Left cardiac atrium (tissue), 4 donors: ENCODE data around the gene EFNA4. TPM values are rescaled to one million over a fixed set of nuclear protein-coding genes. Genes with fewer than 3 reads are reported as not detected.

ENCODE experiments used
- ATAC-seq, 2 donors: fragments of 200-7000 bp; cut with Tn5 transposase; one replicate each; pipeline ENCODE4 v1.9.1; 2020; ENCODE audit warnings: mild to moderate bottlenecking in 2 of 2, moderate library complexity in 2 of 2
- DNase-seq: peaks from one replicate; pipeline ENCODE4 v3.0.0-alpha.2; 2020
- intact Hi-C, 2 donors: fragments of 100-400 bp; cut with DNase I; formaldehyde crosslinking; loops; one replicate each; pipeline versions ENCODE4 v1.14.1 to v1.15.1; 2022 to 2023
- total RNA-seq, 2 donors: library from RNA; stranded (reverse); fragmentation: NEBNext Ultra II Directional; extraction: Animal tissue kit (Norgen Biotek cat#: 25700); gene quantifications; one replicate each; pipeline ENCODE4 v1.2.1, GENCODE V29; 2021
- donor health status: DM: no; HTN: yes; CAD: no.
- donor health status: DM: no; HTN: yes; CAD: no; lungs with severe emphysema.
- donor health status: DM: yes; HTN: yes; CAD: no.
- donor health status: Dilated cardiomyopathy.

EFNA4 gene
- total RNA-seq, 2 donors from 2014 or later, result 2.5 to 2.7 TPM

DNA sequence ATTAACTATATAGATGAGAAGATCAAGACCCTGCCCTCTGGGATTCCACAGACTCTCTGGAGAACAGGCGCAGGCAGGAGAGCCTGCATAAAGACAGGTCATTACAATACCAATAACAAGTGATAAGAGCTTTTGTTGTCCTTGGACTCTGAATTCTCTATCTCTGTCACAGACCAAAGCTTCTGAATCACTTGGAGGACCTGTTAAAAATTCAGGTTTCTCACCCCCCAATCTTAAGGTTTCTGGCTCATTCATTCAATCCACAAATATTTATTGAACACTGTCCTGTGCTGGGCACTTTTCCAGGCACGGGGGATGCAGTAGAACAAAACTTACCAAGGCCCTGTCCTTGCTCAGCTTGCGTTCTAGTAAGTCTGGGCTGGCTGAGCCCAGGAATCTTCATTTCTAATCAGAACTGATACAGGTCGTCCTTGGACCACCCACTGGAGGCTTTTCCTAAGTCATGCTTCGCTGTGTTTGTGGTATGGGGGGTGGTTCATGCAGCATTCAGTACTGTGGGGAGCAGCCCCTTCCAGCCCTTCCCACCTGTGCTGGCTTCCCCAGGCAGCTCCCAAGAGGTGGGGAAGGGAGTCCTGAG lies 1.4 kb downstream of the EFNA4 start:
- intact Hi-C loops, result loop anchor here in 1 of 2 donors (5.0 kb wide), 2 partner anchors 103 to 153 kb away; partner anchors contain the start of gene PYGO2
- no peak for DNase-seq
- no peak for ATAC-seq

- no peak for ATAC-seq
- intact Hi-C loops, result no loop called here
- no peak for DNase-seq
These were observed 3.2 kb downstream of the EFNA4 start for GRCh38 chr1:155066777-155067176.

GRCh38 chr1:155068599-155068998 lies 5.1 kb downstream of the EFNA4 start:
- intact Hi-C loops, result no loop called here
- no peak for ATAC-seq
- no peak for DNase-seq

DNA sequence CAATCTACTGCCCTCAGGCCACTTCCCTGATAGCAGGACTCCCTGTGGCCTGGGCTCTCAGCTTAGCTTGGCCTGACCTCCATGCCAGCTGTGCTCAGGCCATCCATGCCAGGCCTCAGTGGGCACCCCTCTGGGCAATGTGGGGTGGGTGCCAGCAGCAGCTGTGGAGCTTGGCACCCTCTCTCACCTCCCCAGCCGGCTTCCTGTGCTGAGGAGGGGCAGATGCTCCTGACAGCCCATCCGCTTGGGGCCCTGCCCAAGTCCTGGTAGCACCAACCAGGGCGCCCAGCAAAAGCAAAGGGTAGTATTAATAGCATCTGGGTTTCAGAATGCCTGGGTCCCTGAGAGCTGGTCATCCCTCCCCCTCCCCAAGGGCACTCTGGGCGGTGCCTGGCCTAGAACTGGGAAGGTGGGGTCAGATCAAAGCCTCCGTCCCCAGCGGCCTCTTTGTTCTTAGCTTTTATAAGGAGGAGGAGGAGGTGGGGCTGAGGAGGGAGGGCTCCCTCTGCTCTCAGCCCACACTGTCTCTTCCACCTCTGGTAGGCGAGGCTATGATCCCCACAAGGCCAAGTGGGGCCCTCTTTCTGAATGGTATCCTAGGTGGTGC lies 6.1 kb downstream of the EFNA4 start:
- ATAC-seq (no peak), DNase-seq (no peak)
- intact Hi-C loops, result no loop called here

- DNase-seq (no peak), ATAC-seq (peak in 1 of 2 donors; percentile 2)
- intact Hi-C loops, result no loop called here
These were observed 6.7 kb downstream of the EFNA4 start for GRCh38 chr1:155070158-155070621.

GRCh38 chr1:155070721-155071569 lies 7.4 kb downstream of the EFNA4 start:
- peak; percentile 83 for DNase-seq
- intact Hi-C loops, result no loop called here

DNA sequence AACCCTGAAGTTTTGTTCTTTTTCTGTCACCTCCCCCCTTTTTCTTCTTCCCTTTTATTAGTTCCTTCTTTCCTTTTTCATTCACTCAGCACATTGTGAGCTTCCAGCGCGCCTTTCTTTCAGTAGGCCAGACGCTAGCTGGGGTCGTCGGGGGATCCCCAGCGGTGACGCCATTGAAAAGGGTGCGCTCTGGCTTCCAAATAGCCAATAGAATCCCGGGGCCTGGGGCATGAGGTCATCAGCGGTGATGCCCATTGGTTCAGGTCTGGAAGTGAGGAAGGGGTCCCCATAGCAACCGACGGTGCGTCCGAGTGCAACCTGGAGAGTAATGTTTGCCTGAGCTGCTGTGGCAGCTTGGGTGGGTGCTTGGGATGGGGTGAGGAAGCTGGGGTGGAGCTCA lies 8.2 kb downstream of the EFNA4 start:
- no peak for ATAC-seq
- intact Hi-C loops, result no loop called here
- no peak for DNase-seq

More at GRCh38 chr1:155070721-155071569, 7.4 kb downstream of the EFNA4 start:
- ATAC-seq, result peak; percentile 89 to 92

DNA sequence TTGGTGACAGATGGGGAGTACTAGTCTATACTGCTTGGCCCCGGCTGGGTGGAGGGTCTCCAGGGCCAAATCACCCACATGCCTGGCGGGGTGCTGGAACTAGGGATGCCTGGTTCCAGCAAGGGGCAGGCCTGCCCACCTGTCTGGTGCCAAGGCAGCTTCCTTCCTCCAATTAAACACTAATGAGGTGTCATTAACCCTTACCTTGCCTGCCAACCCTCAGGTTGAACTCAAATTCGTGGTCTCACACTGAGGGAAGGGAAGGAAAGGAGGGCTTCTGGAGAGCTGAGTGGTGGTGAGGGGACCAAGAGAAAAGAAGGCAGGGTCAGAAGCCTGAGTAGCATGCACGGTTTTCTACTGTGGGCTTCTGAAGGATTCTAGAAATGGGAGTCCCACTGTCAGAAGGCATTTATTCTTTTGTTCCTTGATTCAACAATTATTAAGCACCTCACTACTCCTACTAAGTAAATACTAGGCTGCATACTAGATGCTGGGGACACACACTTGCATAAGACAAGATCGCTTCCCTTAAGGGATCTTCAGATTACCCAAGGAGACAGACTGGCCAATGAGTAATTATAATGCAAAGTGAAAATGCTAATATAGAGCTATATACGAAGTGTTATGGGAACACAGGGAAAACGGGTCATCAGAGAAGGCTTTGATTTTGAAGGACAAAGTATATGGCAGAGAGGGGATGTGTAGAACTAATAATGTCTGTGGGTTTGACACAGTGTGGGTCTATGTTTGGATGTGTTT lies 9.2 kb downstream of the EFNA4 start:
- ATAC-seq (no peak), DNase-seq (no peak)
- intact Hi-C loops, result no loop called here

GRCh38 chr1:155073377-155074242 lies 10.1 kb downstream of the EFNA4 start:
- DNase-seq, result no peak

DNA sequence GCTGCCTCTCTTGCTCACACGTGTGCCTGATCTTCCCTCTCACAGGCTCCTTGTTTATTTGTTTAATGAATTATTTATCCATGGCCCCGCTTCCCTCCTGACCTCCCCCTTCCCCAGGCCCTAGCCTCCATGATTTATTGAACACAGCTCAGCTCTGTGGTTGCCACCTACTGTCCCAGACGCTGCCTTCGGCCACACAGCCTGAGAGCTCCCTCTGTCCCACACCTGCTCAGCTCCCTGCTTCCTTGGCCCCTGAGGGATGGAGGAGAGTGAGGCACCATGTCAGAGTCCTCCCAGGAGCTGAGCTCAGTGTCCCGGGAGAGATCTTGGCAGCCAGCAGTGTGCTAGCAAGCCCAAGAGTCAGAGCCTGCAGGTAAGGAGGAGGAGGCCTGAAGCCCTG lies 12.0 kb downstream of the EFNA4 start:
- ATAC-seq, result no peak

More at GRCh38 chr1:155073377-155074242, 10.1 kb downstream of the EFNA4 start:
- no peak for ATAC-seq
- intact Hi-C loops, result no loop called here

GRCh38 chr1:155076371-155076770 lies 12.8 kb downstream of the EFNA4 start:
- ATAC-seq (no peak), DNase-seq (no peak)
- intact Hi-C loops, result no loop called here

More for the DNA sequence above, 12.0 kb downstream of the EFNA4 start:
- no peak for DNase-seq
- intact Hi-C loops, result no loop called here

- intact Hi-C loops, result no loop called here
- DNase-seq (no peak), ATAC-seq (no peak)
These were observed 13.8 kb downstream of the EFNA4 start for GRCh38 chr1:155077346-155077745.

DNA sequence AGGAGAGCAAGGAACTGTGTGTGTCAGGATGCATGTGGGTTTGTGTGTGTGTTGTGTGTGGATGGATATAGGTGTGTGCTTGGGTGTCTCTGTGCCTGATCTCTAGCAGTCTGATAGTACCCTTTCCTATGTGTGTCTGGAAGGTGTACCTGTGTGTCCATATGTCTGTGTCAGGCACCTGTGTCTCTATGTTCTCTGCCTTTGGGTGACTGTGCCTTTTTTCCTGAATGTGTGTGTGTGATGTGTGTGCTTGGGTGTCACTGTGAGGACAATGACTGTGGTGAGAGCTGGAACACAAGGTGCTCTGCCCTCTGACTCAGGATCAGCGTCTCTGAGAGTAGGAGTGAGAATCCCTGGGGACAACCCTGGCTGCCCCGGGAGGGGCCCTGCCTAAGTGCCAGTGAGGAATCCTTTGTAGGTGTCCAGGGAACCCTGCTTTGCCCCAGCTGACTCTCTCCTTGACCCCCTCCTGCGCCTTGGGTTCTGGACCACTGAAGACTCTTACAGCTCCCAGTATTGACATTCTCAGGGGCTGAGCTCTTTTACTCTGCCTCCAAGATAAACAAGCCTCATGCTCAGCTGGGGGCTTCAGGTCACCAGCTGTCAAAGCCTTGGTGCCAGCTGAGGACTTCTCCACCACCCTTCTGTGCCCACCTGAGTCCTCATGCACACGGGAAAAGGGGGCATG lies 14.4 kb downstream of the EFNA4 start:
- DNase-seq (no peak), ATAC-seq (no peak)
- intact Hi-C loops, result no loop called here

DNA sequence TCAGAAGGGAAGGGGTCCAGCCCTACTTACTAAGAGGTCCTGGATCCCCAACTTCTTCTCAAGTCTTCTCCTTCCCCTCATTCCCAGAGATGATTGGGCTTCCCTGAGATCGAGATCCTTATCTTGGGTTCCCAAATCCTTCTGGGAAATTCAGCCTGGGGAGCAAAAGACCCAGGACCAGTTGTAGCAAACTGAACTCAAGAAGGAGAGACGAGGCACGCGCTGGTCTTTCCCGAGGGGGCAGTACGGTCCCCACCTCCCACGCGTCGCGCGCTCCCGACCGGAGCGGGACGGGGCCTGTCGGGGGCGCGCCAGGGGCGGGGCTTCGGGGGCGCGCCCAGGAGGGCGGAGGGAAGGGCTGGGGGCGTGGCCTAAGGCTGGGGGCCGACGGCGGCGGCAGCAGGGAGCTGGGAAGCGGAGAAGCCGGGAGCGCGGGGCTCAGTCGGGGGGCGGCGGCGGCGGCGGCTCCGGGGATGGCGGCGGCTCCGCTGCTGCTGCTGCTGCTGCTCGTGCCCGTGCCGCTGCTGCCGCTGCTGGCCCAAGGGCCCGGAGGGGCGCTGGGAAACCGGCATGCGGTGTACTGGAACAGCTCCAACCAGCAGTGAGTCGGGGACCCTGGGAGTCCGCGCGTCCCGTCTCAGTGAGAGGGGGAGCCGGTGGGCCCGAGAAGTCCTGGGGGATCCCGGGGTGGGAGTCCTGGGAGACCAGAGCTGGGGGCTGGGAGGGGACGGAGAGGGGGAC lies 15.1 kb downstream of the EFNA4 start, which contains the start of gene EFNA3:
Gene EFNA3 (plus strand): TSS at position 369 of the 741 bp plus-strand sequence. CDS start 105 bp downstream, at position 474.
- DNase-seq (peak; percentile 82), ATAC-seq (peak; percentile 87 to 91)
- intact Hi-C loops, result no loop called here

DNA sequence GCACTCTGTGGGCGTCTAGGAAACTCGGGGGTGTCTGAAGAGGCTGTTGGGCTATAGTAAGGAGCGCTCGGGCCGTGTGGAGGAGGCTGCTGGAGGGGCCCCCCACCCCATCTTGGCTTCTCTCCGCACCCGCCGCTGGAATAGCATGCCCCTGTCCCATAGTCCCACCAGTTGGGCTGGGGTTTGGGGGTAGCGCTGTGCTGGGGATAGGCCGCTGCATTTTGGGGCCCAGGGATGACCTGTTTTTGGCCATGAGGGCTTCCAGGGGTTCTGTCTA lies 15.6 kb downstream of the EFNA4 start:
- ATAC-seq, result peak in 1 of 2 donors; percentile 6
- no peak for DNase-seq
- intact Hi-C loops, result no loop called here

DNA sequence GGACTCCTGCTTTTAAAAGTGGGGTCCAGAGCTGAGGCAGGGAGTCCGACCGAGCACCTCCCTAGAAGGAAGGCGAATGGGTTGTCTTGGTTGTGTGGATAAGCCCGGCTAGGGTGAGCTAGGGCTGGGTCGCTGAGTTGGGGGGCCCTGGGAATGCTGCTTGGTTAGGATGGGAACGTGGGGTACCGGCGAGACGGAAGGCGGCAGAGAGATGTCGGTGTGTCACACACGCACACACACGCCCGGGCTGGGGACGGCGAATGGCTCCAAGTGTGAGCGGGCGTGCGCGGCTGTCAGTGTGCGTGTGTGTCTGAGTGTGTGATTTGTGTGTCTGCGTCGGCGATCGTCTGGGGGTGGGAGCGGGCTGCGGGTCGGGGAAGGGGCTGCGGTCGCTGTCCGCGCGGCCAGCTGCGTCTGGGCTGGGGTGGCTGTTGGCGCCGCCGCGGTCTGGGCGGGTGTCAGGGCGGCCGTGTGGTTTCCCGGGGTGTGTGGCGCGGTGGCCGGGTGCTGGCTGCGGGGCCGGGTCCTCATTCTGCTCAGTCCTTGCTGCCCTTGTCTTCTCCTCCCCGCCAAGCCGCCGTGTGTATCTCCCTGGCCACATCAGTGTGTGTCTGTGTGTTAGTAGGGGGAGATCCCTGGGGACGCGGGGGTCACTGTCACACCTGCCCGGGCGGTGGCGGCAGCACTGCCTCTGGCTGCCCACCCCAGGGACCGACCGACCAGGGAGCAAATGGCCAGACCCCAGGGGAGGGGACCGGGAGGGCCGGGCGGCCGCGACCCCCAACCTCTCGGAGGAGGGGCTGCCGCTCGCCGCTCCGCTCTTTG lies 16.2 kb downstream of the EFNA4 start:
- no peak for DNase-seq
- no peak for ATAC-seq
- intact Hi-C loops, result loop anchor here in 1 of 2 donors (5.0 kb wide), 1 partner anchor 32 kb away; no protein-coding TSS in a partner anchor
